HG03064 (cell line): ENCODE data around the gene PRLH.

Experiments used
- ATAC-seq: cut with Tn5 transposase; IDR thresholded peaks from one replicate; pipeline ENCODE4 v1.9.1; 2021; ENCODE audit warnings: low read depth; ENCODE audit not compliant: unreplicated experiment

The PRLH gene

GRCh38 chr2:237563816-237564215 is 2.6 kb upstream of the PRLH start:
- ATAC-seq = no peak

- no peak for ATAC-seq
Observed at GRCh38 chr2:237564526-237565131, 1.7 kb upstream of the PRLH start.

- ATAC-seq = no peak
Observed at GRCh38 chr2:237565974-237566373, 400 bp upstream of the PRLH start.

GRCh38 chr2:237567276-237568029 is 1.1 kb downstream of the PRLH start:
- no peak for ATAC-seq

- ATAC-seq = no peak
Observed at GRCh38 chr2:237568121-237568660, 1.8 kb downstream of the PRLH start.

GRCh38 chr2:237569041-237569440 is 2.7 kb downstream of the PRLH start:
- no peak for ATAC-seq

GRCh38 chr2:237569896-237570295 is 3.5 kb downstream of the PRLH start:
- ATAC-seq = no peak

GRCh38 chr2:237570776-237571335 is 4.5 kb downstream of the PRLH start:
- ATAC-seq = no peak

GRCh38 chr2:237571551-237571950 is 5.2 kb downstream of the PRLH start:
- no peak for ATAC-seq

GRCh38 chr2:237572021-237572741 is 5.8 kb downstream of the PRLH start:
- no peak for ATAC-seq

- ATAC-seq = no peak
Observed at GRCh38 chr2:237572742-237573101, 6.3 kb downstream of the PRLH start.

- no peak for ATAC-seq
Observed at GRCh38 chr2:237573721-237574415, 7.5 kb downstream of the PRLH start.

- ATAC-seq = no peak
Observed at GRCh38 chr2:237574467-237574866, 8.1 kb downstream of the PRLH start.

- no peak for ATAC-seq
Observed at GRCh38 chr2:237574894-237575868, 8.8 kb downstream of the PRLH start.

GRCh38 chr2:237575869-237576862 is 9.8 kb downstream of the PRLH start:
- ATAC-seq = no peak

- ATAC-seq = no peak
Observed at GRCh38 chr2:237576974-237577373, 10.6 kb downstream of the PRLH start.

GRCh38 chr2:237577458-237577857 is 11.1 kb downstream of the PRLH start:
- no peak for ATAC-seq
